MCF 10A (cell line): ENCODE measurements around the gene PARP8. TPM values are rescaled to one million over a fixed set of nuclear protein-coding genes. Genes with fewer than 3 reads are reported as not detected.
"Not testable (repeated sequence)": the region's sequence is repeated elsewhere in the genome, so short reads cannot be mapped to it uniquely, and the experiment has no call there.

Source experiments
- BruUV-seq: library from RNA; stranded (reverse); fragments of 400-500 nt; replicated peaks from 2 replicates; lab custom pipeline; 2021; lab: Mats Ljungman, UMichigan
- CTCF ChIA-PET: fragments of 300-600 bp; sonication (Branson Sonifier 250); formaldehyde crosslinking; extraction: SDS; loops from one replicate; lab custom pipeline; 2021; ENCODE audit warnings: antibody characterized with exemption, inconsistent platforms; lab: Yijun Ruan, JAX
- POLR2A ChIA-PET: fragments of 300-600, 350-650 bp; sonication (Branson Sonifier 250); formaldehyde crosslinking; extraction: SDS; loops from one replicate; lab custom pipeline; 2020; ENCODE audit warnings: antibody characterized with exemption, inconsistent platforms; lab: Yijun Ruan, JAX
- DNase-seq: peaks from one replicate; pipeline ENCODE4 v3.0.0-alpha.2; 2018; ENCODE audit not compliant: unreplicated experiment
- H3K27ac Mint-ChIP-seq: one replicate; pipeline ENCODE4 v1.8.0; 2022; ENCODE audit warnings: mild to moderate bottlenecking, low read depth, mixed read lengths; ENCODE audit not compliant: unreplicated experiment
- H3K27me3 Mint-ChIP-seq: one replicate; pipeline ENCODE4 v1.8.0; 2022; ENCODE audit warnings: mixed read lengths; ENCODE audit not compliant: insufficient read depth, unreplicated experiment
- H3K36me3 Mint-ChIP-seq: one replicate; pipeline ENCODE4 v1.8.0; 2022; ENCODE audit warnings: mild to moderate bottlenecking, moderate library complexity, mixed read lengths; ENCODE audit not compliant: insufficient read depth, unreplicated experiment
- H3K4me1 Mint-ChIP-seq: one replicate; pipeline ENCODE4 v1.8.0; 2022; ENCODE audit warnings: mixed read lengths; ENCODE audit not compliant: insufficient read depth, unreplicated experiment
- H3K4me3 Mint-ChIP-seq: one replicate; pipeline ENCODE4 v1.8.0; 2022; ENCODE audit warnings: mild to moderate bottlenecking, moderate library complexity, mixed read lengths; ENCODE audit not compliant: unreplicated experiment
- H3K9me3 Mint-ChIP-seq: one replicate; pipeline ENCODE4 v1.8.0; 2022; ENCODE audit warnings: mixed read lengths; ENCODE audit not compliant: unreplicated experiment
- intact Hi-C: fragments of 100-400 bp; cut with micrococcal nuclease; formaldehyde crosslinking; loops from 2 replicates; pipeline ENCODE4 v1.14.1; 2022
- total RNA-seq: library from RNA; stranded (reverse); gene quantifications from 2 replicates; pipeline ENCODE4 v1.2.3, GENCODE V29; 2022
- TF ChIP-seq, protein P1 (sequence below): fragments of 200-600 bp; IDR thresholded peaks from one replicate; pipeline ENCODE4 v1.8.0; 2022; ENCODE audit warnings: antibody characterized with exemption, mild to moderate bottlenecking; ENCODE audit not compliant: unreplicated experiment

Gene PARP8
- total RNA-seq, 1 experiment from 2014 or later: 31.2 TPM

DNA sequence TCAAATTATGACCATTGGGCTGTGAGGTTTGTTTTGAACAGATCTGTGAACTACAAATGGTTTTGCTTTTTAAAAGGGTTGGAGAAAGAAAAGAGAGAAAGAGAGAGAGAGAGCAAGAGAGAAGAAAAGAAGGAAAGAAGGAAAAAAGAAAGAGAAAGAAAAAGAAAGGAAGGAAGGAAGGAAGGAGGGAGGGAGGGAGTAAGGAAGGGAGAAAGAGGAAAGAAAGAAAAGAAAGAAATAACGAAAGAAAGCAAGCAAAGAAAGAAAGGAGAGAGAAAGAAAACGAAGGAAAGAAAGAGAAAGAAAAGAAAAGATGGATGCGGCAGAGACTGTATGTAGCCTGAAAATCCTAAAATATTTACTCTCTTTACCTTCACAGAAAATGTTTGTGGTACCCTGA is 104.0 kb downstream of the PARP8 start:
- Mint-ChIP-seq H3K9me3 (peaks cover 5% of the 10 kb centered on the region), H3K4me1 (no peaks in the 10 kb centered on the region), H3K36me3 (peaks cover 30% of the 10 kb centered on the region), H3K27ac (no peak overlapping the region), H3K4me3 (no peak overlapping the region), H3K27me3 (no peaks in the 10 kb centered on the region)
- no peak for DNase-seq
- TF ChIP-seq, protein P1, sequence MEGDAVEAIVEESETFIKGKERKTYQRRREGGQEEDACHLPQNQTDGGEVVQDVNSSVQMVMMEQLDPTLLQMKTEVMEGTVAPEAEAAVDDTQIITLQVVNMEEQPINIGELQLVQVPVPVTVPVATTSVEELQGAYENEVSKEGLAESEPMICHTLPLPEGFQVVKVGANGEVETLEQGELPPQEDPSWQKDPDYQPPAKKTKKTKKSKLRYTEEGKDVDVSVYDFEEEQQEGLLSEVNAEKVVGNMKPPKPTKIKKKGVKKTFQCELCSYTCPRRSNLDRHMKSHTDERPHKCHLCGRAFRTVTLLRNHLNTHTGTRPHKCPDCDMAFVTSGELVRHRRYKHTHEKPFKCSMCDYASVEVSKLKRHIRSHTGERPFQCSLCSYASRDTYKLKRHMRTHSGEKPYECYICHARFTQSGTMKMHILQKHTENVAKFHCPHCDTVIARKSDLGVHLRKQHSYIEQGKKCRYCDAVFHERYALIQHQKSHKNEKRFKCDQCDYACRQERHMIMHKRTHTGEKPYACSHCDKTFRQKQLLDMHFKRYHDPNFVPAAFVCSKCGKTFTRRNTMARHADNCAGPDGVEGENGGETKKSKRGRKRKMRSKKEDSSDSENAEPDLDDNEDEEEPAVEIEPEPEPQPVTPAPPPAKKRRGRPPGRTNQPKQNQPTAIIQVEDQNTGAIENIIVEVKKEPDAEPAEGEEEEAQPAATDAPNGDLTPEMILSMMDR: no peak
- ChIA-PET POLR2A (no interaction called here), CTCF (no interaction called here)
- BruUV-seq: no TSS peak
- intact Hi-C loops: no loop called here

- not testable (repeated sequence) for H3K27ac Mint-ChIP-seq
Observed at GRCh38 chr5:50774446-50775175, 108.2 kb downstream of the PARP8 start.

GRCh38 chr5:50786073-50786472 is 119.6 kb downstream of the PARP8 start:
- Mint-ChIP-seq H3K36me3 (peaks cover 16% of the 10 kb centered on the region), H3K4me3 (no peak overlapping the region), H3K9me3 (no peaks in the 10 kb centered on the region), H3K4me1 (peaks cover 6% of the 10 kb centered on the region), H3K27me3 (no peaks in the 10 kb centered on the region), H3K27ac (no peak overlapping the region)
- CTCF ChIA-PET: no interaction called here
- intact Hi-C loops: no loop called here
- BruUV-seq: no TSS peak
- POLR2A ChIA-PET: no interaction called here
- peak; percentile 30 for DNase-seq
- TF ChIP-seq, protein P1: no peak

More at GRCh38 chr5:50774446-50775175, 108.2 kb downstream of the PARP8 start:
- H3K4me3 Mint-ChIP-seq, H3K4me1 Mint-ChIP-seq, H3K9me3 Mint-ChIP-seq, CTCF ChIA-PET, BruUV-seq, intact Hi-C loops, H3K27me3 Mint-ChIP-seq, POLR2A ChIA-PET, DNase-seq: not testable (repeated sequence)
- peaks cover 28% of the 10 kb centered on the region for H3K36me3 Mint-ChIP-seq

- H3K4me1 Mint-ChIP-seq: no peaks in the 10 kb centered on the region
- DNase-seq: no peak
- no peak overlapping the region for H3K27ac Mint-ChIP-seq
- no peaks in the 10 kb centered on the region for H3K27me3 Mint-ChIP-seq
- TF ChIP-seq, protein P1: no peak
- no TSS peak for BruUV-seq
- CTCF ChIA-PET: no interaction called here
- H3K36me3 Mint-ChIP-seq: peaks cover 26% of the 10 kb centered on the region
- intact Hi-C loops: no loop called here
- no peaks in the 10 kb centered on the region for H3K9me3 Mint-ChIP-seq
- H3K4me3 Mint-ChIP-seq: no peak overlapping the region
- POLR2A ChIA-PET: no interaction called here
Observed at GRCh38 chr5:50791813-50792212, 125.4 kb downstream of the PARP8 start.
